Upper lobe of left lung (tissue), 4 donors: ENCODE results near the gene XCL1.

Experiments
- CTCF ChIP-seq, 6 experiments: fragments of 450-650 bp in 4 of 6; fragments of 200-600 bp in 2 of 6; sonication (generic) in 2 of 6; IDR thresholded peaks; one replicate each; pipeline ENCODE4 v1.5.1; 2016 to 2019; ENCODE audit warnings: antibody characterized with exemption in 6 of 6
- EP300 ChIP-seq, 4 donors: sonication (generic); formaldehyde crosslinking; IDR thresholded peaks; one replicate each; pipeline ENCODE4 v1.5.1; 2017; ENCODE audit warnings: antibody characterized with exemption in 4 of 4, control low read depth in 2 of 4
- POLR2A ChIP-seq, 4 donors: fragments of 450-650 bp; IDR thresholded peaks; one replicate each; pipeline ENCODE4 v1.5.1; 2016 to 2017; ENCODE audit warnings: antibody characterized with exemption in 4 of 4, mild to moderate bottlenecking in 2 of 4

DNA sequence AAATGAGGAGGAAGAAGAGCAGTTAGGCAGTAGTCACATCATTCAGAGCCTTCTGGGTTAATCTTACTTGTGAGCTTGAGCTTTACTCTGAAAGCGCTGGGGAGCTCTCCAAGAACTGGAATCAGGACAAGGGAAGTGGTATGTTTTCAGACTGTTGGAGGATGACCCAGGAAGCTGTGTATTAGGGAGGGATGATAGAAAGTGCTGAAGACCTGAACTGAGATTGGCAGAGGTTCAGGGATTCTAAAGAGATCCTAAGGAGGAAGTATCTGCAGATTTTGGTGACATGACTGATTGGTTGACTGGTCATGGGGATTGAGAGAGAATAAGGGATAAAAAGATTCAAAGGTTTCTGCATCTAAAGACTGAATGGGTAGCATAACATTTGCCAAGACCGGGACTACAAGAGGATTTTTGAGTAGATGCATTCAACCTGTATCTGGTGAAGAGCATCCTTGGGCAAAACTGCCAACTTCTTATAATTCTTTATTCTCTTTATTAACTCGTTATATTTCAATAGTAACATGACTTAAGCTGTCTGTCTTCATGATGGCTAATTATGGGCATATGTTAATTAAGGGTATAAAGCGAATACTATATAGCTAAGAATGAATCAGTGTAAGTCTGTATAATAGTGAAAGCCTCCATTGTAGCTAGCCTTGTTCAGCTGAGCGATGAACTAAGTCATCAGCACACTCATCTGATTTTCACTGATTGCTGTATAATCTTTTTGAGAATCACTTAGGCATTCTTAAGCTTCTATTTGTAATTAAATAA is 41.8 kb downstream of the XCL1 start:
- no peak for TF ChIP-seq CTCF (IDR thresholded peaks at IDR 0.05)
- no peak for TF ChIP-seq EP300 (IDR thresholded peaks at IDR 0.05)
- no peak for TF ChIP-seq POLR2A (IDR thresholded peaks at IDR 0.05)
